ENCODE data around the gene ITPR3.

DNA sequence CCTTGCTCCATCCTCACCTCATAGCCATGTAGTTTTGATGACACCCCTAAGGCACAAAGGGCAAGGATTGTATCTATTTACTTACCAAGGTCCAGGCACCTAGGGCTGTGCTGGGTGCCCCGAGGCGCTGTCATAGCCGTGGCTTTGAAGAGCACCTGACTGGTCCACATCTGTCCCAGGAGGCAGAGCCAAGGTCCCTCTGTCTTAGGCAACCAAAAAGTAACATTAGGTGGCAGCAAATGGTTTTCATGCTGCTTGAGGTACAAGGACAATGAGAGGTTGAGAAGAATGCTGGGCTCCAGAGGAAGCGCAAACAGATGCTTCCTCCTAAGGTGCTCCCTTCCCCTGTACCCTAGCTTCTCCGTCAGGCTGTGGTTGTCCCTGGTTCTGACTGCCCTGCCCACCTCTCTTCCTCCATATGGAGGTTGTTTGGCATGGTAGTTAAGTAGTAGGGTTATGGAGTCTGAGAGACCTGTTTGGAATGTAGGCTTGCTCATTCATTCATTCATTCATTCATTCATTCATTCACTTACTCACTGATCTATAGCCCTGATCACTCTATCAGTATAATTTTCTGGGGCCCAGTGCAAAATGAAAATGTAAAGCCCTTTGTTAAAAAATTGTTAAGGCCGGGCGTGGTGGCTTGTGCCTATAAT, 93.4 kb downstream of the ITPR3 start:
- TF ChIP-seq, protein P1, sequence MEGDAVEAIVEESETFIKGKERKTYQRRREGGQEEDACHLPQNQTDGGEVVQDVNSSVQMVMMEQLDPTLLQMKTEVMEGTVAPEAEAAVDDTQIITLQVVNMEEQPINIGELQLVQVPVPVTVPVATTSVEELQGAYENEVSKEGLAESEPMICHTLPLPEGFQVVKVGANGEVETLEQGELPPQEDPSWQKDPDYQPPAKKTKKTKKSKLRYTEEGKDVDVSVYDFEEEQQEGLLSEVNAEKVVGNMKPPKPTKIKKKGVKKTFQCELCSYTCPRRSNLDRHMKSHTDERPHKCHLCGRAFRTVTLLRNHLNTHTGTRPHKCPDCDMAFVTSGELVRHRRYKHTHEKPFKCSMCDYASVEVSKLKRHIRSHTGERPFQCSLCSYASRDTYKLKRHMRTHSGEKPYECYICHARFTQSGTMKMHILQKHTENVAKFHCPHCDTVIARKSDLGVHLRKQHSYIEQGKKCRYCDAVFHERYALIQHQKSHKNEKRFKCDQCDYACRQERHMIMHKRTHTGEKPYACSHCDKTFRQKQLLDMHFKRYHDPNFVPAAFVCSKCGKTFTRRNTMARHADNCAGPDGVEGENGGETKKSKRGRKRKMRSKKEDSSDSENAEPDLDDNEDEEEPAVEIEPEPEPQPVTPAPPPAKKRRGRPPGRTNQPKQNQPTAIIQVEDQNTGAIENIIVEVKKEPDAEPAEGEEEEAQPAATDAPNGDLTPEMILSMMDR (IDR thresholded peaks at IDR 0.05; ENCODE audit: low read depth, low read length, missing input control) = no peak
- TF ChIP-seq RXRA (IDR thresholded peaks at IDR 0.05) (no peak), TAF1 (conservative IDR thresholded peaks at IDR 0.05) (no peak), RAD21 (IDR thresholded peaks at IDR 0.05) (peak in 1 of 2 donors; percentile 25), HNF4G (IDR thresholded peaks at IDR 0.05) (no peak), EGR1 (IDR thresholded peaks at IDR 0.05; ENCODE audit: low read depth in 2 of 2) (no peak), YY1 (IDR thresholded peaks at IDR 0.05) (no peak)
- TF ChIP-seq, protein P2, sequence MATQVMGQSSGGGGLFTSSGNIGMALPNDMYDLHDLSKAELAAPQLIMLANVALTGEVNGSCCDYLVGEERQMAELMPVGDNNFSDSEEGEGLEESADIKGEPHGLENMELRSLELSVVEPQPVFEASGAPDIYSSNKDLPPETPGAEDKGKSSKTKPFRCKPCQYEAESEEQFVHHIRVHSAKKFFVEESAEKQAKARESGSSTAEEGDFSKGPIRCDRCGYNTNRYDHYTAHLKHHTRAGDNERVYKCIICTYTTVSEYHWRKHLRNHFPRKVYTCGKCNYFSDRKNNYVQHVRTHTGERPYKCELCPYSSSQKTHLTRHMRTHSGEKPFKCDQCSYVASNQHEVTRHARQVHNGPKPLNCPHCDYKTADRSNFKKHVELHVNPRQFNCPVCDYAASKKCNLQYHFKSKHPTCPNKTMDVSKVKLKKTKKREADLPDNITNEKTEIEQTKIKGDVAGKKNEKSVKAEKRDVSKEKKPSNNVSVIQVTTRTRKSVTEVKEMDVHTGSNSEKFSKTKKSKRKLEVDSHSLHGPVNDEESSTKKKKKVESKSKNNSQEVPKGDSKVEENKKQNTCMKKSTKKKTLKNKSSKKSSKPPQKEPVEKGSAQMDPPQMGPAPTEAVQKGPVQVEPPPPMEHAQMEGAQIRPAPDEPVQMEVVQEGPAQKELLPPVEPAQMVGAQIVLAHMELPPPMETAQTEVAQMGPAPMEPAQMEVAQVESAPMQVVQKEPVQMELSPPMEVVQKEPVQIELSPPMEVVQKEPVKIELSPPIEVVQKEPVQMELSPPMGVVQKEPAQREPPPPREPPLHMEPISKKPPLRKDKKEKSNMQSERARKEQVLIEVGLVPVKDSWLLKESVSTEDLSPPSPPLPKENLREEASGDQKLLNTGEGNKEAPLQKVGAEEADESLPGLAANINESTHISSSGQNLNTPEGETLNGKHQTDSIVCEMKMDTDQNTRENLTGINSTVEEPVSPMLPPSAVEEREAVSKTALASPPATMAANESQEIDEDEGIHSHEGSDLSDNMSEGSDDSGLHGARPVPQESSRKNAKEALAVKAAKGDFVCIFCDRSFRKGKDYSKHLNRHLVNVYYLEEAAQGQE (IDR thresholded peaks at IDR 0.05) = no peak
